ENCODE measurements around the gene IL22RA1.

DNA sequence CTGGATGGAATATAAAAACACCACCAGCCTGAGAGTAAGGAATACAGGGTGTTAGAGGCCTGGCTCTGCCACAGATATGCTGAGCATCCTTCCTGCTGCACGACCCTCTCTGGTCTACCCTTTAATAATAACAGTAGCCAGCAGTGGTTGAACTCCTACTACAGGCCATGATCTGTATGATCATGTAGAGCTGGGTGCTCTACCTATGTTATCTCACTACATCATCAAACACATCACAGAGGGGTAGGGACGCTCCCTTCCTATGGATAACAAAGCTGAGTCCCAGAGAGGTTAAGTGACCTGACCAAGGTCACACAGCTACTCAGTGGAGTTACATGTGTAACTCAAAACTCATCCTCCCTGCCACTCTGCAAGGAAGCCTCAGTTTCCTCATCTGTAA, 18.0 kb downstream of the IL22RA1 start:
- TF ChIP-seq, protein P1, sequence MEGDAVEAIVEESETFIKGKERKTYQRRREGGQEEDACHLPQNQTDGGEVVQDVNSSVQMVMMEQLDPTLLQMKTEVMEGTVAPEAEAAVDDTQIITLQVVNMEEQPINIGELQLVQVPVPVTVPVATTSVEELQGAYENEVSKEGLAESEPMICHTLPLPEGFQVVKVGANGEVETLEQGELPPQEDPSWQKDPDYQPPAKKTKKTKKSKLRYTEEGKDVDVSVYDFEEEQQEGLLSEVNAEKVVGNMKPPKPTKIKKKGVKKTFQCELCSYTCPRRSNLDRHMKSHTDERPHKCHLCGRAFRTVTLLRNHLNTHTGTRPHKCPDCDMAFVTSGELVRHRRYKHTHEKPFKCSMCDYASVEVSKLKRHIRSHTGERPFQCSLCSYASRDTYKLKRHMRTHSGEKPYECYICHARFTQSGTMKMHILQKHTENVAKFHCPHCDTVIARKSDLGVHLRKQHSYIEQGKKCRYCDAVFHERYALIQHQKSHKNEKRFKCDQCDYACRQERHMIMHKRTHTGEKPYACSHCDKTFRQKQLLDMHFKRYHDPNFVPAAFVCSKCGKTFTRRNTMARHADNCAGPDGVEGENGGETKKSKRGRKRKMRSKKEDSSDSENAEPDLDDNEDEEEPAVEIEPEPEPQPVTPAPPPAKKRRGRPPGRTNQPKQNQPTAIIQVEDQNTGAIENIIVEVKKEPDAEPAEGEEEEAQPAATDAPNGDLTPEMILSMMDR (conservative IDR thresholded peaks at IDR 0.05; ENCODE audit: low read length) = no peak
- TF ChIP-seq EZH2phosphoT487 (IDR thresholded peaks at IDR 0.05; ENCODE audit: borderline replicate concordance) = no peak

Data from Loucy (cell line).